Right hindlimb (tissue), 1 donor: ENCODE data around the gene LRMDA.
"Not testable (repeated sequence)": the region's sequence is repeated elsewhere in the genome, so short reads cannot be mapped to it uniquely, and the experiment has no call there.

ENCODE experiments used
- DNase-seq: peaks from one replicate; pipeline ENCODE4 v3.0.0-alpha.2; 2018

LRMDA gene

GRCh38 chr10:76497666-76498065 is 1066.2 kb downstream of the LRMDA start:
- DNase-seq, result no peak

- no peak for DNase-seq
Observed at GRCh38 chr10:76504823-76505222, 1073.4 kb downstream of the LRMDA start.

- DNase-seq, result no peak
Observed at GRCh38 chr10:76509446-76509845, 1078.0 kb downstream of the LRMDA start.

GRCh38 chr10:76514321-76514720 is 1082.9 kb downstream of the LRMDA start:
- DNase-seq, result no peak

GRCh38 chr10:76514869-76515268 is 1083.4 kb downstream of the LRMDA start:
- DNase-seq, result no peak

GRCh38 chr10:76522547-76522946 is 1091.1 kb downstream of the LRMDA start:
- DNase-seq, result no peak

GRCh38 chr10:76523246-76523645 is 1091.8 kb downstream of the LRMDA start:
- DNase-seq, result peak; percentile 37

- DNase-seq, result no peak
Observed at GRCh38 chr10:76523791-76524351, 1092.4 kb downstream of the LRMDA start.

GRCh38 chr10:76526833-76527232 is 1095.4 kb downstream of the LRMDA start:
- not testable (repeated sequence) for DNase-seq

GRCh38 chr10:76540331-76540730 is 1108.9 kb downstream of the LRMDA start:
- no peak for DNase-seq

GRCh38 chr10:76540786-76541185 is 1109.4 kb downstream of the LRMDA start:
- no peak for DNase-seq

- DNase-seq, result no peak
Observed at GRCh38 chr10:76541852-76542251, 1110.4 kb downstream of the LRMDA start.

GRCh38 chr10:76542307-76542930 is 1111.0 kb downstream of the LRMDA start:
- no peak for DNase-seq

GRCh38 chr10:76543655-76544054 is 1112.2 kb downstream of the LRMDA start:
- DNase-seq, result no peak

- no peak for DNase-seq
Observed at GRCh38 chr10:76544789-76545188, 1113.4 kb downstream of the LRMDA start.

GRCh38 chr10:76546411-76546810 is 1115.0 kb downstream of the LRMDA start:
- no peak for DNase-seq

- peak; percentile 86 for DNase-seq
Observed at GRCh38 chr10:76547352-76547972, 1116.0 kb downstream of the LRMDA start.

GRCh38 chr10:76548716-76549115 is 1117.3 kb downstream of the LRMDA start:
- no peak for DNase-seq

GRCh38 chr10:76549171-76549570 is 1117.7 kb downstream of the LRMDA start:
- no peak for DNase-seq

GRCh38 chr10:76550806-76551205 is 1119.4 kb downstream of the LRMDA start:
- DNase-seq, result no peak

- no peak for DNase-seq
Observed at GRCh38 chr10:76552091-76552873, 1120.9 kb downstream of the LRMDA start.

GRCh38 chr10:76553263-76554032 is 1122.0 kb downstream of the LRMDA start:
- DNase-seq, result no peak

- DNase-seq, result no peak
Observed at GRCh38 chr10:76554033-76554408, 1122.6 kb downstream of the LRMDA start.
